Sigmoid colon (tissue), 7 donors: ENCODE measurements around the gene GRM5. TPM values are rescaled to one million over a fixed set of nuclear protein-coding genes. Genes with fewer than 3 reads are reported as not detected.

Experiments
- DNase-seq: peaks from one replicate; pipeline ENCODE4 v3.0.0-alpha.2; 2019
- H3K27ac ChIP-seq, 4 donors: fragments of 200-600 bp; sonication (generic); one replicate each; pipeline ENCODE4 v1.5.1; 2016 to 2019; ENCODE audit warnings: mild to moderate bottlenecking in 1 of 4
- H3K27me3 ChIP-seq, 3 donors: fragments of 200-600 bp; sonication (generic); one replicate each; pipeline ENCODE4 v1.5.1; 2019; ENCODE audit warnings: mild to moderate bottlenecking in 1 of 3
- H3K36me3 ChIP-seq, 4 donors: fragments of 200-600 bp; sonication (generic); one replicate each; pipeline ENCODE4 v1.5.1; 2016 to 2019
- H3K4me1 ChIP-seq, 4 donors: fragments of 200-600 bp; sonication (generic); one replicate each; pipeline ENCODE4 v1.5.1; 2017 to 2019
- H3K4me3 ChIP-seq, 4 donors: fragments of 200-600 bp; sonication (generic); one replicate each; pipeline ENCODE4 v1.5.1; 2017 to 2019; ENCODE audit warnings: mild to moderate bottlenecking in 2 of 4, moderate library complexity in 1 of 4
- H3K9me3 ChIP-seq, 4 donors: fragments of 200-600 bp in 3 of 4; sonication (generic) in 3 of 4; one replicate each; pipeline versions ENCODE4 v1.5.1 to v1.6.1; 2013 to 2019
- EP300 ChIP-seq, 4 donors: sonication (generic); formaldehyde crosslinking; IDR thresholded peaks; one replicate each; pipeline ENCODE4 v1.6.1; 2017; ENCODE audit warnings: antibody characterized with exemption in 4 of 4
- POLR2A ChIP-seq, 2 donors: fragments of 450-650 bp; IDR thresholded peaks; one replicate each; pipeline ENCODE4 v1.6.1; 2016; ENCODE audit warnings: antibody characterized with exemption in 2 of 2, mild to moderate bottlenecking in 2 of 2, moderate library complexity in 2 of 2
- POLR2AphosphoS5 ChIP-seq, 4 donors: sonication (generic); formaldehyde crosslinking; IDR thresholded peaks; one replicate each; pipeline ENCODE4 v1.6.1; 2017; ENCODE audit warnings: antibody characterized with exemption in 4 of 4
- WGBS, 2 donors: extraction: QIAGEN DNeasy Blood & Tissue Kit; methylation state at CpG; one replicate each; pipeline ENCODE4 v1.1.7; 2013; 5-methylcytosine and 5-hydroxymethylcytosine counted together
- intact Hi-C: fragments of 100-400 bp; cut with DNase I; formaldehyde crosslinking; loops from one replicate; pipeline ENCODE4 v1.15.1; 2023
- polyA plus RNA-seq, 3 donors: library from polyadenylated mRNA; stranded (reverse); fragments of 200-250 nt; gene quantifications; one replicate each; pipeline ENCODE4 v1.2.3, GENCODE V29; 2013
- total RNA-seq, 4 donors: library from RNA; depleted of rRNA; stranded (reverse); fragments of >200 nt; gene quantifications; one replicate each; pipeline ENCODE4 v1.1.0, GENCODE V29; 2016
- TF ChIP-seq, protein P1 (sequence below), 4 experiments: fragments of 450-650 bp in 3 of 4; fragments of 200-600 bp in 1 of 4; IDR thresholded peaks; one replicate each; pipeline ENCODE4 v1.5.1; 2016 to 2019; ENCODE audit warnings: antibody characterized with exemption in 4 of 4, mild to moderate bottlenecking in 3 of 4, moderate library complexity in 2 of 4
- donor health status: healthy with polysubstance abuse.
- donor health status: Bipolar disorder and iron deficiency.
- donor health status: healthy.

GRM5 gene
- total and polyA plus RNA-seq, 7 donors = under 0.01 to 0.49 TPM; not detected in 5

DNA sequence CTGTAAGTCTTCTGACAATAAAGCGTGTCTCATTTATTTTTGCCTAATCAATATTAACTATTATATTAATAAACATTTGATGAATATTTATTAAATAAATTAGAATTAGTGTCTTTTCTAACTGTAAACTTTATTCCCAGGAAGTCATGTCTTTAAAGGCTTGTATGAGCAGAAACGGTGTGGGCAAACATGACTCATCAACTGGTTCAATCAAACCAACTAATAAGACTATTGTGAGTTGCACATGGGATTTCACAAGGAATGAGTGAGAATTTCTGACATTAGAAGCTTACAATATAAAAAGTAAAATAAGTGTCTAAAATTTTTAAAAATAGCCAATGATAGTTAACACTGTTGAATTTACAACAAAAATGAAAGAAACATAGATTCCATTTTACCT, 469.0 kb downstream of the GRM5 start:
- 71 to 86% methylated on average over 2 of the region's 2 CpGs for WGBS, 2 donors
- H3K27me3 ChIP-seq = no peaks in the 10 kb centered on the region
- intact Hi-C loops = no loop called here
- H3K4me1 ChIP-seq = no peaks in the 10 kb centered on the region
- H3K4me3 ChIP-seq = no peak overlapping the region
- no peak for DNase-seq
- no peaks in the 10 kb centered on the region for H3K36me3 ChIP-seq
- H3K9me3 ChIP-seq = no peaks in the 10 kb centered on the region
- TF ChIP-seq EP300 (IDR thresholded peaks at IDR 0.05) (no peak), POLR2A (IDR thresholded peaks at IDR 0.05) (no peak), POLR2AphosphoS5 (IDR thresholded peaks at IDR 0.05) (no peak)
- TF ChIP-seq, protein P1, sequence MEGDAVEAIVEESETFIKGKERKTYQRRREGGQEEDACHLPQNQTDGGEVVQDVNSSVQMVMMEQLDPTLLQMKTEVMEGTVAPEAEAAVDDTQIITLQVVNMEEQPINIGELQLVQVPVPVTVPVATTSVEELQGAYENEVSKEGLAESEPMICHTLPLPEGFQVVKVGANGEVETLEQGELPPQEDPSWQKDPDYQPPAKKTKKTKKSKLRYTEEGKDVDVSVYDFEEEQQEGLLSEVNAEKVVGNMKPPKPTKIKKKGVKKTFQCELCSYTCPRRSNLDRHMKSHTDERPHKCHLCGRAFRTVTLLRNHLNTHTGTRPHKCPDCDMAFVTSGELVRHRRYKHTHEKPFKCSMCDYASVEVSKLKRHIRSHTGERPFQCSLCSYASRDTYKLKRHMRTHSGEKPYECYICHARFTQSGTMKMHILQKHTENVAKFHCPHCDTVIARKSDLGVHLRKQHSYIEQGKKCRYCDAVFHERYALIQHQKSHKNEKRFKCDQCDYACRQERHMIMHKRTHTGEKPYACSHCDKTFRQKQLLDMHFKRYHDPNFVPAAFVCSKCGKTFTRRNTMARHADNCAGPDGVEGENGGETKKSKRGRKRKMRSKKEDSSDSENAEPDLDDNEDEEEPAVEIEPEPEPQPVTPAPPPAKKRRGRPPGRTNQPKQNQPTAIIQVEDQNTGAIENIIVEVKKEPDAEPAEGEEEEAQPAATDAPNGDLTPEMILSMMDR (IDR thresholded peaks at IDR 0.05) = no peak
- no peak overlapping the region for H3K27ac ChIP-seq

DNA sequence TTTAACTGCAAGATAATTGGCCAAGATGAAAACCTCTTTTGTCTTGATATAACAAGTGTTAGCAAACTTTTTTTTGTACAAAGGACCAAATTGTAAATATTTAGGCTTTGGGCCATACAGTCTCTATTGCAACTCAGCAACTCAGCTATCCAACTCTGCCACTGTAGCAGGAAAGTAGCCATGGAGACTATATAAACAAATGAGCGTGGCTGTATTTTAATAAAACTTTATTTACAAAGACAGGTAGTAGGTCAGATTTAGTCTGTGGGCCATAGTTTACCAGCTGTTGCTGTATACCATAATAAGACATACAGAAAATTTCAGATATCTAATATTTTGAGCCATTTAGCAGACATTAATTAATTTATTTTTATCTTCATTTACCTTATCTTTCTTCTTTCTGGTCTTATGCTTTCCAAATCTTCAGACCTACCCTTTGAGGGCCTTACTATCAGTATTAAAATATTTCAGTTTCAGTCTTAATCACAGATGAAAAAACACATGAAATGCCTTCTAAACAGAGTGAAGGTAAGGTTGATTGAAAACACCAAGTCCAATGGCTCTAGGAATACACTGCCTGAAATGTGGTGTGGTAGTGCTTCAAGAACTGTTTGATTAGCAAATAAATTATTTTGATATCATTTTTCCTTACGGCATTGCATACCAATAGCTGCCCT, 471.4 kb downstream of the GRM5 start:
- no peak overlapping the region for H3K27ac ChIP-seq
- intact Hi-C loops = no loop called here
- H3K4me1 ChIP-seq = no peaks in the 10 kb centered on the region
- no peak overlapping the region for H3K4me3 ChIP-seq
- TF ChIP-seq, protein P1 (IDR thresholded peaks at IDR 0.05) = no peak
- TF ChIP-seq POLR2A (IDR thresholded peaks at IDR 0.05) = no peak
- no peak for TF ChIP-seq POLR2AphosphoS5 (IDR thresholded peaks at IDR 0.05)
- H3K9me3 ChIP-seq = no peaks in the 10 kb centered on the region
- no peaks in the 10 kb centered on the region for H3K36me3 ChIP-seq
- no peak for DNase-seq
- 64 to 80% methylated on average over 2 of the region's 2 CpGs for WGBS, 2 donors
- no peaks in the 10 kb centered on the region for H3K27me3 ChIP-seq

DNA sequence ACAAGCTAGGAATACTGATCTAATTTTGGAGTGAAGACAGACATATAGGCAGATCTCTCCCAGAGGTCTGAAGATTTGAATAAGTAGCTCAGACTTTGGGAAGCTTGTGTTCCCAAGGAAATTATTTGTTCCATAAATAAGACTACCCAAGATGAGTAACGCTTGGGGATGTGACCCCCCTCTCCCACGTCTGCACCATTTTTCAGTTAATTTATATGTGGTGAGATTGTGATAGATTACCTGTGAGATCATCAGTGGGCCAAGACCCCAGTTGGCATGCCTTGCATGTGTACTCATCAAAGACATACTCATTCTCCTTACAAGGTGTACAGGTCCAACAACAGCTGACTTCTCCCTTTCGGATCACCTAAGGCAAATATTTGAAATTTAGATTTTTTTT, 475.4 kb downstream of the GRM5 start:
- TF ChIP-seq, protein P1 (IDR thresholded peaks at IDR 0.05) = no peak
- TF ChIP-seq POLR2A (IDR thresholded peaks at IDR 0.05) (no peak), EP300 (IDR thresholded peaks at IDR 0.05) (no peak), POLR2AphosphoS5 (IDR thresholded peaks at IDR 0.05) (no peak)
- Histone ChIP-seq H3K4me3 (no peak overlapping the region), H3K4me1 (no peaks in the 10 kb centered on the region), H3K9me3 (no peaks in the 10 kb centered on the region), H3K36me3 (no peaks in the 10 kb centered on the region), H3K27ac (no peak overlapping the region), H3K27me3 (no peaks in the 10 kb centered on the region)
- no peak for DNase-seq
- 90 to 92% methylated on average over 3 of the region's 3 CpGs for WGBS, 2 donors
- intact Hi-C loops = no loop called here

DNA sequence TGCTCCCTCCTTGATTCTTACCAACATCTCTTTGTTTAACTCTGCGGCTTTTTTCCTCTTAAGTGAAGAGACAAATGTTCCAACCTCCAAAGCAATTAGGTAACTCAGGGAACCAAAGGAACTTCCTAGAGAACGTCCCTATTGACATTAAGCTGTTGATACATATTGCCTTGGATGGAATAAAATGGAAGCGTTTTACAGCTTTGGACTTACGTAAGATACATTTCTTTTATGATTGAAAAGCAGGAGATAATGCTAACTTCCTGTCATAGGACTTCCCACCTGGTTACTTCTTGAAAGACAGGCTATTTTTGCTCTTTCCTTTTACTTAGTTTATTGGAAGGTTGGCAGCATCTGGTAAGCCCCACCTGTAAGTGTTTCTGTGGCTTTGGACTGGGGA, 482.5 kb downstream of the GRM5 start:
- H3K4me3 ChIP-seq = no peak overlapping the region
- 14 to 65% methylated on average over 4 of the region's 4 CpGs for WGBS, 2 donors
- TF ChIP-seq, protein P1 (IDR thresholded peaks at IDR 0.05) = no peak
- TF ChIP-seq EP300 (IDR thresholded peaks at IDR 0.05) (no peak), POLR2A (IDR thresholded peaks at IDR 0.05) (no peak), POLR2AphosphoS5 (IDR thresholded peaks at IDR 0.05) (no peak)
- H3K36me3 ChIP-seq = no peaks in the 10 kb centered on the region
- no peak for DNase-seq
- no peaks in the 10 kb centered on the region for H3K9me3 ChIP-seq
- H3K27me3 ChIP-seq = no peaks in the 10 kb centered on the region
- H3K4me1 ChIP-seq = no peaks in the 10 kb centered on the region
- H3K27ac ChIP-seq = no peak overlapping the region
- intact Hi-C loops = no loop called here

DNA sequence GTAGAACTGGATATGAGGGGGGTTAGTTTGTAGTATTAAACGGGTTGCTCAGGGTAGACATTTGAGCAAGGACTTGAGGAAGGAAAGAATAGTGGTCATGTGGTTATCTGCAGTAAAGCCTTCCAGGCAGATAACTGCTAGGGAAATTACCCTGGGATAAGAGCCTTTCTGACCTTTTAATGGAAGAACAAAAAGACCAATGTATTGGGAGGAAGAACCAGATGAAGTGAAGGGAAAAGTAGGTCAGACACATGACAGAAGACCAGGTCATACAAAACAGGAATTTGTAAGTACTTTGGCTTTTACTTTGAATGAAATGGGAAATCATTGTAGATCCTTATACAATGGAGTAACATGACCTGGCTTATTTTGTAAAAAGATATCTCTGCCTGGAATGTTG, 486.3 kb downstream of the GRM5 start:
- TF ChIP-seq EP300 (IDR thresholded peaks at IDR 0.05) = no peak
- no peak for TF ChIP-seq POLR2A (IDR thresholded peaks at IDR 0.05)
- no peak for TF ChIP-seq POLR2AphosphoS5 (IDR thresholded peaks at IDR 0.05)
- TF ChIP-seq, protein P1 (IDR thresholded peaks at IDR 0.05) = no peak
- H3K4me1 ChIP-seq = no peaks in the 10 kb centered on the region
- intact Hi-C loops = no loop called here
- no peak for DNase-seq
- no peaks in the 10 kb centered on the region for H3K9me3 ChIP-seq
- no peak overlapping the region for H3K4me3 ChIP-seq
- H3K36me3 ChIP-seq = no peaks in the 10 kb centered on the region
- no peaks in the 10 kb centered on the region for H3K27me3 ChIP-seq
- H3K27ac ChIP-seq = no peak overlapping the region
- 70 to 90% methylated on average over 1 of the region's 1 CpG for WGBS, 2 donors
